ENCODE measurements around the gene SLC14A1.

SLC14A1 gene

DNA sequence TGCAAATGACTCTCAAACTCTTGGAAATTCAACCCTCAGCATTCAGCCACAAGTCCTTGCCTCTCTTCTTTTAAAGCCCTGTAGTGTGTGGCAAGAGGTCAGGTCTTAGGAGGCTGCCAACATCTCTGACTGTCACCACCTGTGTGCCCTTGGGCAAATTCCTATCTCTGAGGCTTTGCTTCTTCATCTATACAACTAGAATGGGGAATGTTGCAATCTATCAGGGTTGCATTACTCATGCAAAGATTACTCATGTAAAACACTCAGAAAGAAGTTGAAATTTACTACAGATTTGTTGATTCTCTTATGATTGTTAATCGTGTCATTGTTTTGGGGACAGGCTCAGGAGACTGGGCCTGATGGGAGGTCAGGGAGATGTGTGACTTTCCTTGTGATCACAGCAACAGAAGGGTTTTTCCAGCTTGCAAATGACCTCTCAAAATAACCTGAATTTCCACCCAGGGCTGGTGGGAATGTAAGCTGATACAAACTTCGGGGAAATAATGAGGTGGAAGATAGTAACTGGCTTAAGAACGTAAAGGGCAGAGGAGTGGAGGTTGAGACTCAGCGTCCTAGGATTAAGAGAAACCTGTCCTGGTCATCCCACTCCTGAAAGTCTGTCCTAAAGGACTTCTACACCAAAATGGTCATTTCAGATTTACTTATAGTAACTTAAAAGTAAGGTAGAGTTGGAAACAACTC lies 69.4 kb downstream of the SLC14A1 start:
- DNase-seq (ENCODE audit: low read depth in 2 of 2, low spot score in 1 of 2), result no peak

DNA sequence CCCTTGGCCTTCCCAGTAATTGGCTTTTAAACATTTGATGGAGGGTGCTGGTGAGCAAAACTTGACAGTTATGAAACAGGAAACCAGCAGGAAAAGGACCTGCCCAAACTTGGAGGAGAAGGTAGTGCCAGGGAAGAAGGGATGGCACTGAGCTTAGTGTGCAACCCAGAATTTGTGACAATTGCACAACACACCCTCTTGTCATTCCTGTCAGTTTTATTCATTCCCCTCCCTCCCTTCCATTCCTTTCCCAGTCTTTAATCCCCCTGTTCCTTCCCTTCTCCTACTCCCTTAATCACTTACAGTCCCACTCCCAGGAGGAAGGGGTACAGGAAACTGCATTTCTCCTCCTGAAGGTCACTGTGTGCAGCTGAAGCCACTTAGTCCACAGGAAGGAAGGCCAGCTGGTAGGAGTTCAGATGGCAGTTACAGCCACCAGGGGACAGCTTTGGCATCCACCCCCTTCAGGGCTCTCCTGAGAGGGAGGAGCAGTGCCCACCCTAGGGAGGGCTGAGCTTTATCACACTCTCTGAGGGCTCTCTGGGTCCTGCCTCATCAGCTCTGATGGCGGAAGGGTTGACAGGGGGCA lies 77.5 kb downstream of the SLC14A1 start:
- DNase-seq (ENCODE audit: low read depth in 2 of 2, low spot score in 1 of 2), result no peak
